Astrocyte of the hippocampus (primary cell): ENCODE data around the gene POU6F2.

ENCODE experiments used
- DNase-seq: peaks from one replicate; pipeline ENCODE4 v3.0.0; 2011; ENCODE audit warnings: low read depth, low spot score

Gene POU6F2

DNA sequence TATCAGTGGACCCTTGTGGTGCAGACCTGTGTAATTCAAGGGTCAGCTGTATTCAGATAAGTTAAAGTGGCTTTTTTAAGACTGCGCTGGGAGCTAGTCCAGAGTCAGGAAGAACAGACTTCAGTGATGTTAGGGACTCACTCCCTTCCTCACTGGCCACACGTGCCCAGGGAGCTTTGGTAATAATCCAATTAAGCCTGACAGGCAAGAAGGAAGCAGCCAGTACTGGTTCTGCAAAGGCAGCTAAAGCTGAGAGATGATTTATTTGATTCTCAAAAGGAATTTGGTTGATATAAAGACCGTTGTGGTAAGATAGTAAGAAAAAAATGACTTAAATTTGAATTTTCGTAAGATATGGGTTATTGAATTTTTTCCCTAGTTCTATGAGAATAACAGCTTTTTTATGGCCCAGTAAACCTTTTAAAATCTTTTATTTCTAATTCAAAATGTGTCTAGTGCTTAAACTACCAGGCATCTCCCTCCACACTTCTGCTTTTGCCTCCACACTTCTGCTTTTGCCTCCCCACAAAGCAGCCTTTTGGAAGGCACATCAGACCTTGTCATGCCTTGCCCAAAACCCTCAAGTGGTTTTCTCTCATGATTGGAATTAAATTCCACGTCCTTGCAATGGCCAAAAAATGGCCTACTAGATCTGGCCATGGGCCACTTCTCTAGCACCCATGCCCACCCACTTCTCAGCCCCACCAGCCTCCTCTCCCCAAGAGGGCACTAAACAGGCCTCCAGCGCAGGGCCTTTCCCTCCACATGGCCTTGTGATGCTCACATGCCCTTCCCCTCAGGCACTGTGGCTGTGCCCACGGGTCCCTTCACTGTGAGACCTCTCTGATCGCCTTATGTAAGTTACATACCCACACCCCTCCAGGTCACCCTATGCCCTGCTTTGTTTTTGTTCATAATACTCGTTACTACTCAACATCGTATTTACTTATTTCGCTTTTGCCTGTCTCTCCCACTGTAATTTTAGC lies 92.5 kb downstream of the POU6F2 start:
- DNase-seq: no peak

DNA sequence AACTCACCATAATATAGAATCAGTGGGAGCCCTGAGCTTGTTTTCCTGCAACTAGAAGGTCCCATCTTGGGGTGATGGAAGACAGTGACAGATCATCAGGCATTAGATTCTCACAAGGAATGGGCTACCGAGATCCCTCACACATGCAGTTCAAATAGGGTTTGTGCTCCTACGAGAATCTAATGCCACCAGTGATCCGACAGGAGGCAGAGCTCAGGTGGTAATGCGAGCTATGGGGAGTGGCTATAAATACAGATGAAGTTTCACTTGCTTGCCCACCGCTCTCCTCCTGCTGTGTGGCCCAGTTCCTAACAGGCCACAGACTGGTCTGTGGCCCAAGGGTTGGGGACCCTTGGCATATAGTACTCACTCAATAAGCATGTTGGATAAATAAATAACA lies 93.4 kb downstream of the POU6F2 start:
- no peak for DNase-seq

DNA sequence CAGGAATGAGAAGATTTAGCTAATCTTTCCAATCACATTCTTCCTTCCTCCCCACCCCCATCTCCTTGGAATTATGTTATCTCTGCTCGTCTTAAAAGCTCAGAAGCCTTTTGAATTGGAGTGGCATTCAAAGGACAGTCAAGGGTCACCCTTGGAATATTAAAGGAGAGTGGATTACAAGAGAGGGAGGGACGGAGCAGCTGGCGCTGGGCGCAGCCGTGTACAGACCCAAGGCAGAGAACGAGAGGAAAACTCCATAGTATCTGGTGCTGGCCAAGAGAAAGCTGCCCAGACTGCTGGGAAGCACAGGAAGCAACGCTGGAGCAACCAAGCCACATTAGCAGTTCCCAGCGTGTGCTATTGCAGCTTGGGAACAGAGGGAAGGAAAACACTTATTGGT lies 95.7 kb downstream of the POU6F2 start:
- peak; percentile 44 for DNase-seq

DNA sequence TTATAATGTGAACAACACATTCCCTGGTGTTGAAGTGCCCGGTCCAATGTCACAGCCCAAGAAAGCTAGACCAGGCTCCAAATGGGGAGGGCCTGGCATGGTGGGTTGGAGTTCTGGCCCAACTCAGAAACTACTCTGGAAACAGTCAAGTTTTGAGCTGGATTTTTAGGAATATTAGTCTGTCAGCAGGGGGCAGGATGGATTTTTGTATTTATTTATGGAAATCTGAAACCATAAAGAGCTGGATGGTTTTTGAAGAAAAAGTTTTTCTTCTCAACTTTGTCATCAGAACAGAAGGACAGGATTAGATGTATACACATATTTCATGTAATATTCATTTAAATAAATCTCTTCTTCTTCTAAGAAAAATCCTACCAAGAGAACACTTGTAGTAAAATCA lies 97.5 kb downstream of the POU6F2 start:
- no peak for DNase-seq

DNA sequence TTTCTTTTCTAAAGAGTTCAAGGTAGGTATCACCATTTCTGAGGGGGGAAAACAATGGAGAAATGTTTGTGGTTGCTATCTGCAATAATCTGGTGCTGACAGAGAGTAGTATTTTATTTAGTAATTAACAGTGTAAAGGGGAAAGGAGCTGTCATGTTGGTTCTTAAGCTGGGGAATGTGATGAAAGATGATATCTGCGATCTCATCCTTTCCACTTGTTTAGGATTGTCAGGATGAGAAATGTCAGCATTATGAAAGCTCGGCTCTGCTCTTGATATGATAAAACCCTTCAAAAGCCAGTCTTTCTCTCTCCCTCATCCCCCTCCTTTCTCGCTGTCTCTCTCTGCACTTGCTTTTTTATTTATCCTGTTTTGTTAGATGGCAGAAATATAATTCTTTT lies 106.1 kb downstream of the POU6F2 start:
- DNase-seq: no peak

DNA sequence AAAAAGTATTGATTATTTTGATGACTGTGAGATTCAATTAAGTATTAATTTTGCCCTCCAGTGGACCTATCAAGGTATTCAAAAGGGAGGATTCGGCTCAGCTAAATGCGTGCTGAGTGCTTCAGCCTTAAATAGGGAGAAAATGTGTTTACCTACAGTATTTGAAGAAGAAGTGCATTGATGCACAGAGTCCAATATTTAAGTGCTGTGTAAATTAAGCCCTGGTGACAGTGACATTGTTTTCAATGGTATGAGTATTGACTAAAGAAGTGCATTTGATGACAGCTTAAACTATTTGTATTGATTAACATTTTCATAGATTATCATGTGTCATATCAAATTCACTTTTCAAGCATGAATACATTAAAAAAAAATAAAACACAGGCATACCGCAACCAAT lies 106.6 kb downstream of the POU6F2 start:
- no peak for DNase-seq

DNA sequence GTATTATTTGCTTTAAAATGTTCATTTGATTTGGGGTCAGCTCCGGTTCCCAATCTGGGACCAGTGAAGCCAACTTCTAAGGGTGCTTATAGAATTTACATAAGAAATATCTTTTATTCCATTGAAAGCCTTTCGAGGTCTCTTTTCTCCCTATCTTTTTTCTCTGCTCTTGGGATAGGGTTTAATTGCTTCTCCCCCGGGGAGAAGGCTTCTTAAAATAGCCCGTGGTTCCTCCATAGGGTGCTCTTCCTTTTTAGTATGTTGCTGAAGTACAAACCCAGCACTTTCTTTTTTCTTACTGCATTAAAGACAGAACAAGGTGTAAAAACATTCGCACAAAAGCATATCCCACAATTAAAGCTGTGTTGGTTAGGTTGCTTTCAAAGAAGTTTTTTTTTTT lies 107.5 kb downstream of the POU6F2 start:
- DNase-seq: no peak

DNA sequence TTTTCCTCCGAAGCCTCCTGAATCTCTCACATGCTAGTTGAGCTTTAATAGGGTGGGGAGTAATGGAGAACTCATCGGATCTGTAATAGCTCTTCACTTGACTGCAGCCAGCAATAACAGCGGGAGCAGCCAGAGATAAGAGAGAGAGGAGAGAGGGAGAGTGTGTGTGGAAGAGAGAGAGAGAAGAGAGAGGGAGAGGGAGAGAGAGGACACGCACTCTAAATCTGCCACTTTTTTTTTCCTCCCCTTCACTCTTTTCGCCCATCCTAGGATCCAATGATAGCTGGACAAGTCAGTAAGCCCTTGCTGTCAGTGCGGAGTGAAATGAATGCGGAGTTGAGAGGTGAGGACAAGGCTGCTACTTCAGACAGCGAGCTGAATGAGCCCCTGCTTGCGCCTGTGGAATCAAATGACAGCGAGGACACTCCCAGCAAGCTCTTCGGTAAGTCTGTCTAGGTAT lies 107.9 kb downstream of the POU6F2 start:
- peak; percentile 47 for DNase-seq

DNA sequence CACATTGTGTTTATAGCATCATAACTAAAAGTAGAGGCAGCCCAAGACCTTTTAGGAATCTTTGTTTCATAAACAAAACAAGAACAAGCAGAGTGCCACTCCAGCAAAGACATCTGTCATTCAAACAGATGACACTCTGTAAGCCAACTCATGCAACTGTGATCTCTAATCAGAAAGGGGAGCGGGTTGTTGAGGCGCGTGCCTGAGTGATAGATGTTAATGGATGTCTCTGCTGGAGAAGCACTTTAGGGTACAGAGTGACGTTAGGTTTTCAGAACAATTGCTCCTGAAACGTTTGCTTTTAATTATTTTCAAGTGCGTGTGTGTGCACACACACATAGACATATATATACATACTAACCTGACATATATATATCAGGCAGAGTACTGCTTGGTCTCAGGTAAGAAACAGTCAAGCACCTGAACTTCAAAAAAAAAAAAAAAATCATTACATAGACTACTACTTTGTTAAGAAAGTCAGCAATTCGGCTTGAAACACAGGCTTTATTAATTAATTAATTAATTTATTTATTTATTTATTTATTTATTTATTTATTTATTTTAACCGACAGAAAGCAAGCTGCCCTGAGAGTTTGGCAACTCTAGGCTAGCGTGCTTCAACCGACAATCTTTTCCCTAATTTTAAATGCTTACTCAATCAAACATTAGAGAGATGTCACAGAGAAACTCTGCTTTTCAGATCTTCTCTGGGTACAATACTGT lies 109.1 kb downstream of the POU6F2 start:
- no peak for DNase-seq

DNA sequence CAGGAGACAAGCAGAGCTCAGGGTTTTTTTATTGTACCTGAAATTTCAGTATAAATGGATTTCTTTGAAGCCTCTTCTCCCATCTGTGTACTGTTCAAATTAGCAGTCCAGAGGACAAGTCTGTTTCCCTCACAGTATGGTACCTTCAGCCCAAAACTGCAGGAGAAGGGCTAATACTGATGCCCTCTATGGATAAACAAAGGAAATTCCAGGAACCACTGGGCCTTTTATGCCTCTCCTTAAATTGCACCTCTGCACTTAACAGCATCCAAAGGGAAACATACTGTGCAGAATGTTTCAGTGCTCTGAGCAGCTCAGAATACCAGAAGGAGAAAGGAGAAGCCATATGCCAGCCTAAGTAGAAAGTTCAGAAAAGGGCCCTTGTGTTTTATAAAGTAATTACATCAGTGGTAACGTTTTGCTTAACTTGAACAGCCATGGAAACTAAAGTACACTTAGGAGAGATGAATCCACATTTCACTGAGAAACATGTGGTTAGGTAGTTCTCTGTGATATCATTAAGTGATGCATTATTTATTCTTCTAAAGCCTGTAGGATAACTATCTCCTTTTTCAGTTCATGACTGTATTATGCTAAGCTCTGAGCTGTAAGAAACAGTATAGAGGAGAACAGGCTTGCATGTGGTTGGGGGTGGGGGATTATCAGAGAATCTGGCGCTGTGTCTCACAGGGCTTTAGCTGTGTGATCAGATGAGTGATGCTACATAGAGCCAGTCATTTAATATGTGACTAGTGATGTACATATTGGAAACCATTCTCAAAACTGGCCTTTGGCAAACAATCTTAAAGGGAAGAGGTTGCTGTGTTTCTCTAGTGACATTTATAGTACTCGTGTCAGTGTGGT lies 111.3 kb downstream of the POU6F2 start:
- DNase-seq: no peak

DNA sequence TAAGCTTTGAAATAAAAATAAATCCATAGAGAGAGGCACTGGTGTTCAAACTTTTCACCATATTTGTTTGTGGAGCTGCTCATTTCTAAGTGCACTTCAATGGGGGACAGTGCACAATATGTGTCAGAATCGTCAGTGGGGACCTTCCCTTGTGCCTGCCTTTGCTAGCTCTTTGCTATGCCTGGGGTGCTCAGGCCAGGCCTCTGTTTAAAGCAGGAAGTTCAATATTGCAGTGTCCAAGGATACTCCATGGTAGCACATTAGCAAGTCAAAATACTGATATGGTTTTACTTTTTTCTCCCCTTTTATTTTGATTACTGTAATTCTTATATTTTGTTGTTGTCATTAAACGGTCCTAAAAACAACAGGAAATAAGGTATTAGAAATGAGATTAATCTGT lies 113.4 kb downstream of the POU6F2 start:
- no peak for DNase-seq

DNA sequence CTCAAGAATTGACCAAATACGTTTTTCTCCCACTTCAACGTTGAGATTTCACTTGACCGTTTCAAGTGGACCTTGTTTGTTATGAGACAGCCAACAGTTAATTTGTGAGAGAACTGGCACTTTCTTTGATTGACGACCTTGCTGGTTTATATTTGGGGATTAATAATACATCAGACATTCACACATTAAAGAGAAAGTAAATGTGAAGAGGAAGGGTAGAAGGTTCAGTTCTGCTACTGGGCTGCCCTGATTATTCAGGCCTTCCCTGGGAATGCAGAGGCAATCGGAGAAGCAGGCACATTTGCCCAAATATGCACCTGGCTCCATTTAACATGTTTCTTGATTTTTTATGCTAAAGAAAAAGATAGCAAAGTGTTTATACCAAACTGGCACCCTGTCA lies 114.1 kb downstream of the POU6F2 start:
- DNase-seq: no peak

DNA sequence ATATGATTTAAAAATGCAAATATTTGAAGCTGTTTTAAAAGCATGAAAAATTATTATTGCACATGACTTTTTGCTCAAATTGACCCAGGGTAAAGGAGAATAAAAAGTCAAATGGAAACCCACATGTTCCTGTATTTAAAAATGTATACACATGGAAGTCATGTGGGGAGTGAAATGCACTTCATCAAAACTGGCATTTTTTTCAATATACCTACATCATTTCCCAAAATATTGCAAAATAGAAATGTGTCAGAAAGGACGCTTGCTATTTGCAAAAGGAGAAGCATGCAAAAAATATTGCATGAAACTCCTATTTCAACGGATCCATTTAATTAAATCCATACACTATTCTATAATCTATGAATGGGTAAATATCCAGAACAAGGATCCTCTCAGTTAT lies 117.0 kb downstream of the POU6F2 start:
- DNase-seq: no peak

DNA sequence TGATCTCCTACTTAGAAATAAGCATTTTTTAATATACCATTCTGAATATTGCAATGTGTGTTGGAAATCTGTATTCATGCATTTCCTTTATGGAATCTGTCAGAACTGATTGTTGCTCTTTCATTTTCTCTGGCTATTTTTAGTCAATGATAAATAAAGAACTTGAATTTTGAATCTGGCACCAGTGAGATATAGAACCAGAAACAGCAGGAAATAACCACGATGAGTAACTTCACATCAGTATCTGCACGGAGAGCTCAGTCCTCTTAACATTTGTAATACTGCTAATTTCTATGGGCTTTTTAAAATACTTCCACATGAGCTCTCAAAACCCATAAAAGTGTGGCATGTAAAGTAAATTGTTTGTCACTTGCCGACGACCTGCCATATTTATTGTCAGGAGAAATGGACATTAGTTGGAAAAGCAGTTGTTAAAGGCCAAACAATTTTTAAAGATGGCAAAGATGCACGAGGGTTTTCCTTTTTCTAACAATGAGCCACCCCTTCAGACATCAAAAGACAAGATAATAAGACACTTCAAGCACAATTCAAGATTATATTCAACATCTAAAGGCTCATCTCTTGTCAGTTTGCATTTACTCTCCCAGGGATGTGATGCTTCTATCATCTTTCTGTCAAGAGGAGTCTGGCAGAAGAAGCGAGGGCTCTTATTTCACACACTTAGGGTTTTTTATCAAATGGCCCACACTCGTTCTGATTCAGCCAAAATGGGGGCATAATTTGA lies 118.3 kb downstream of the POU6F2 start:
- DNase-seq: no peak

DNA sequence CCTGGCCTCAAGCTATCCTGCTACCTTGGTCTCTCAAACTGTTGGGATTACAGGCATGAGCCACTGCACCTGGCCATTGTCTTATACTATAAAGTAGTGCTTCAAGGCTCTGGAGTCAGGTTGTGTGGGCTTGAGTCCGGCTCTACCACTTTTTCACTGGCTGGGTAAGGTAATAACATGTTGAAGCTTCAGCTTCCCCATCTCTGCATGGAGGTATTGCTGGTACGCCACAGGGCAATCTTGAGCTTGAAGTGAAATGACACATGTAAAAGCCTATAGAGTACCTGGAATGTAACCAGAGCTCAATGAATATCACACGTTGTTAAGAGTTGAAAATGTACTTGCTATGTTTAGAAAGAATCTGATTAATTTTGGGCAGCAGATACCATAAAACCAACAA lies 120.8 kb downstream of the POU6F2 start:
- DNase-seq: no peak

DNA sequence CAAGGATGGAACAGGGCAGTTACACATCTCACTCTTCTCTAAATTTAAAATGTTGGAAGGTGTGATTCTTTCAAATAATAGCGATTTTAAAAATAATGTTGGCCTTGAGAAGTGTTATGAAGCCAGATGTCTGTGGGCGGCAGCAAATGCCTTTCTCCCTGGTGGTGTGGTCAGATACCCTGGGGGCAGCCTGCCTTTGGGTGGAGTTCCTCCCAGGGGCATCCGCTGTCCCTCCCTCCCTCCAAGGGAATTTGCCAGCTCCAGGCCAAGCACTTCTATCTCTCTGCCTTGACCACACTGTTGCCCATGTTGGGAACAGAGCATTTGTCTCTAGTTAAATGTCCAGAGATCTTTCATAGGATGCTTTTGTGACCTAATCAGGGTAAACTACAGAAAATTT lies 121.4 kb downstream of the POU6F2 start:
- DNase-seq: peak; percentile 3

DNA sequence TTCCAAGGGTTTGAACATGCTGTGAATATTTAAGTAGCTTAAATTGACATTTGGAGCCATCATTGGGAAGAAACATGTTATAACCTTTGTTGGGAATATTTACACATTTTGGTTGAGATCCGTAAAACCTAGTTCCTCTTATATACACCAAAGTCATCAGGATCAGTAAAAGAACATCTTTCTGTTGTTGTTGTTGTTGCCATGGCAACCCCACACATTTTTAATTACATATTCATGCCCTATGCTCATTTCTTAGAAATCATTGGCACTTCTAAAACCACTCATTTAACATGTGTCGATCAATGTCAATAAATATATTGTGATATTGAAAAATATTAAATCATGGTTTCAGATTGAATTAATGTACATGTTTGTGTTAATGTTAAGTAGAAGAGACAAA lies 122.6 kb downstream of the POU6F2 start:
- DNase-seq: no peak

DNA sequence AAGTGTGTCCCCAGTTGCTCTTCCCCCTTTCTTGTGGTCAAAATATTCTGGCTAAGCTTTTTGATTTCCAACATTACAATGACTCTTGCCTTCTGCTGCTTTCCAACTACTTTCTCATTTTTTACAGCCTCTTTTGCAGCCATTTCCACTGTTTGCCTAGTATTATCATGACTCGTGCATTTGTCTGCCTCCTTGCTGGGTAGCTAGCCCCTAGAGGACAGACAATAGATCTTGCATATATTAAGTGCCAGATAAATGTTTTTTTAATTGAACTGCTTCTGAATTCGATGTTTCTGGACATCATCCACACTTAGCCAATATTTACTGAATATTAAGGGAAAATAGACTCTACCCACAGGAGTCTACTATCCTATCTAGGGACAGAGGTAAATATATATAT lies 124.5 kb downstream of the POU6F2 start:
- no peak for DNase-seq

DNA sequence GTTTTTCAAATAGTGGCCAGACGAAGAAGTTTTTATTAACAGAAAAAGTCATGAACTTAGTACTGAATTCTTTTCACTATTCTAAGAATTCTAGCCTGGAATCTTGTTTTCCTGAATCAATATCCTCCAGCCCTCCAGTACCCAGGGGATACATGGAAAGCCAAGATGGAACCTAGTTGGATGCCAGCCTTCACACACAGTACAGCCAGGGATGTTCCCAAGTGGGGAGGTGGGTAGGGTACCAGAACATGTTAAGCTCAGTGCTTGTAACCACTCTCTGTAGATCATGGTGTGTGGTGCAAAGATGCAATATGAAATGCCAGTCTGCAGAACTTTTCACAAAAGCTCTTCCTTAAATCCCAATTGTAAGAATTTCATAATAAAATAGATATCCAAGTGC lies 128.0 kb downstream of the POU6F2 start:
- no peak for DNase-seq

DNA sequence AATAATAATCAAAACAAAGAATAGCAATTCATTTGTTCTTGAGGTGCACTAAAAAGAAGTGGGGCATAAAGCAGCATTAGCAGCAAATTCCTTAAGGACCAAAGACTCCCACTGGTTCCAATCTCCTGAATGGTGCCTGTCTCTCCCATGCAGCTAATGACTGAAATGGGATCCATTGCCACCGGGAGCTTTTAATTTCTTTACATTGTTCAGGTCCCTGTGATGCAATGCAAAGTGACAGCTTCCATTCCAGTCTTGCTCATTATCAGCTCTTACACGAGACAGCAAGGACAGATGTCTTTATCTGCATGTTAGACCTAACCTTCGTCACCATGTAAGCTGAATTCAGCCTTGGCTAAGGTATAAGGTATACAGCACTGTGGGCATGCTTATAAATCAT lies 148.1 kb downstream of the POU6F2 start:
- DNase-seq: no peak

DNA sequence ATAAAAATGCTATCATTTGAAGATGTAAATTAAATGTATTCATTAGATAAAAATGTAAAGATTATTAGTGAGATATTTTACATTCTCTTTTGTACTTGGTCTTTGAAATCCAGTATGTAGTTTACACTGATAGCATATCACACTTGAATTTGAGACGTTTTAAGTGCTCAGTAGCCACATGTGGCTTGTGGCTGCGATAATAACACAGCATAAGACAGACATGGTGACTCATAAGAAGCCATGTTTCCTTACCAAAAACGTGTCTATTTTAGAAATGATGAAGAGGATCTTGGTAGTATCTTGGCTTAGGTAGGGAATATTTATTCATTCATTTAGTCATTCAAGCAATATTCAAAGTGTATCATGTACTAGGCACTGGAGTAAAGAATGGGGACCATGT lies 149.3 kb downstream of the POU6F2 start:
- no peak for DNase-seq
